Measurements from ENCODE around the gene HRCT1.

HRCT1 gene

GRCh38 chr9:35940458-35941407 lies 34.7 kb downstream of the HRCT1 start:
- DNase-seq (ENCODE audit: low read depth in 2 of 2, low spot score in 1 of 2): no peak

- no peak for DNase-seq (ENCODE audit: low read depth in 2 of 2, low spot score in 1 of 2)
These were observed 36.3 kb downstream of the HRCT1 start for GRCh38 chr9:35942286-35942685.

- no peak for DNase-seq (ENCODE audit: low read depth in 2 of 2, low spot score in 1 of 2)
These were observed 38.2 kb downstream of the HRCT1 start for GRCh38 chr9:35944173-35944572.

- no peak for DNase-seq (ENCODE audit: low read depth in 2 of 2, low spot score in 1 of 2)
These were observed 38.8 kb downstream of the HRCT1 start for GRCh38 chr9:35944841-35945240.

- peak in 1 of 2 donors; percentile 39 for DNase-seq (ENCODE audit: low read depth in 2 of 2, low spot score in 1 of 2)
These were observed 39.5 kb downstream of the HRCT1 start for GRCh38 chr9:35945341-35946018.

- no peak for DNase-seq (ENCODE audit: low read depth in 2 of 2, low spot score in 1 of 2)
These were observed 42.4 kb downstream of the HRCT1 start for GRCh38 chr9:35948451-35948850.

- no peak for DNase-seq (ENCODE audit: low read depth in 2 of 2, low spot score in 1 of 2)
These were observed 42.9 kb downstream of the HRCT1 start for GRCh38 chr9:35948901-35949318.

GRCh38 chr9:35951736-35952135 lies 45.7 kb downstream of the HRCT1 start:
- DNase-seq (ENCODE audit: low read depth in 2 of 2, low spot score in 1 of 2): no peak

GRCh38 chr9:35952526-35953191 lies 46.7 kb downstream of the HRCT1 start:
- DNase-seq (ENCODE audit: low read depth in 2 of 2, low spot score in 1 of 2): no peak

GRCh38 chr9:35954942-35955546 lies 49.0 kb downstream of the HRCT1 start:
- DNase-seq (ENCODE audit: low read depth in 2 of 2, low spot score in 1 of 2): peak in 1 of 2 donors; percentile 5

- DNase-seq (ENCODE audit: low read depth in 2 of 2, low spot score in 1 of 2): no peak
These were observed 50.6 kb downstream of the HRCT1 start for GRCh38 chr9:35956651-35957050.
